Fibroblast of lung (primary cell): ENCODE results near the gene ENKD1. TPM values are rescaled to one million over a fixed set of nuclear protein-coding genes. Genes with fewer than 3 reads are reported as not detected.

Experiments
- DNase-seq, 2 donors: peaks; one replicate each; pipeline versions ENCODE4 v3.0.0 to v3.0.0-alpha.2; 2010; ENCODE audit warnings: low read depth in 2 of 2
- H2AFZ ChIP-seq: 2 replicates; pipeline ENCODE4 v1.5.1; 2012; ENCODE audit warnings: low read length, control low read depth, inconsistent platforms
- H3K27ac ChIP-seq: 2 replicates; pipeline ENCODE4 v1.5.1; 2011; ENCODE audit warnings: low read length, control low read depth; ENCODE audit not compliant: insufficient read depth
- H3K27me3 ChIP-seq: 2 replicates; pipeline ENCODE4 v1.5.1; 2011; ENCODE audit warnings: mild to moderate bottlenecking, low read length; ENCODE audit not compliant: control insufficient read depth, insufficient read depth
- H3K36me3 ChIP-seq: 2 replicates; pipeline ENCODE4 v1.5.1; 2011; ENCODE audit warnings: low read length; ENCODE audit not compliant: control insufficient read depth, insufficient read depth
- H3K4me1 ChIP-seq: 2 replicates; pipeline ENCODE4 v1.5.1; 2011; ENCODE audit warnings: low read length; ENCODE audit not compliant: control insufficient read depth, insufficient read depth; ENCODE audit errors: extremely low read depth
- H3K4me2 ChIP-seq: 2 replicates; pipeline ENCODE4 v1.5.1; 2011; ENCODE audit warnings: low read length, control low read depth; ENCODE audit not compliant: insufficient read depth; ENCODE audit errors: extremely low read depth
- H3K4me3 ChIP-seq, 4 experiments: fragments of 200-600 bp in 1 of 4; sonication (generic) in 1 of 4; replicated peaks in 1 of 4; 2 replicates each; pipeline ENCODE4 v1.5.1; 2011 to 2016; ENCODE audit warnings: low read length in 4 of 4, low read depth in 3 of 4, mild to moderate bottlenecking in 3 of 4, control low read depth in 2 of 4, inconsistent platforms in 1 of 4, mixed read lengths in 1 of 4; ENCODE audit not compliant: insufficient read depth in 1 of 4; ENCODE audit errors: control extremely low read depth in 1 of 4
- H3K79me2 ChIP-seq: 2 replicates; pipeline ENCODE4 v1.5.1; 2012; ENCODE audit warnings: mild to moderate bottlenecking, low read length, inconsistent platforms; ENCODE audit not compliant: control insufficient read depth, insufficient read depth
- H3K9ac ChIP-seq: 2 replicates; pipeline ENCODE4 v1.5.1; 2011; ENCODE audit warnings: mild to moderate bottlenecking, low read length, control low read depth; ENCODE audit not compliant: insufficient read depth
- H3K9me3 ChIP-seq: 2 replicates; pipeline ENCODE4 v1.5.1; 2012; ENCODE audit warnings: low read depth, low read length; ENCODE audit not compliant: control insufficient read depth, insufficient read depth
- H4K20me1 ChIP-seq: 2 replicates; pipeline ENCODE4 v1.5.1; 2011; ENCODE audit warnings: low read length; ENCODE audit not compliant: control insufficient read depth, insufficient read depth; ENCODE audit errors: extremely low read depth
- EZH2 ChIP-seq: IDR thresholded peaks from 2 replicates; pipeline ENCODE4 v1.5.1; 2012; ENCODE audit warnings: low read length, control low read depth, mild to moderate bottlenecking; ENCODE audit errors: missing control alignments
- polyA plus RNA-seq, 2 donors: library from polyadenylated mRNA; depleted of rRNA in 1 of 2; stranded (reverse) in 1 of 2; unstranded in 1 of 2; fragments of >200 nt; gene quantifications; 2 replicates each; pipeline ENCODE4 v1.2.1, GENCODE V29; 2011 to 2012; ENCODE audit warnings: missing spikeins in 1 of 2
- total RNA-seq: library from RNA; depleted of rRNA; stranded (reverse); fragments of >200 nt; gene quantifications from 2 replicates; pipeline ENCODE4 v1.2.1, GENCODE V29; 2014
- TF ChIP-seq, protein P1 (sequence below), 2 donors: IDR thresholded peaks in 1 of 2; conservative IDR thresholded peaks in 1 of 2; 1 replicate in 1 of 2; 2 replicates in 1 of 2; pipeline ENCODE4 v1.5.1; 2011 to 2012; ENCODE audit warnings: low read length in 2 of 2, control low read depth in 1 of 2, inconsistent platforms in 1 of 2, low read depth in 1 of 2, mild to moderate bottlenecking in 1 of 2

The ENKD1 gene
- total and polyA plus RNA-seq, 2 donors (not counting 1 experiment from before 2014, with no cell fraction given), result 3.2 to 17.8 TPM

DNA sequence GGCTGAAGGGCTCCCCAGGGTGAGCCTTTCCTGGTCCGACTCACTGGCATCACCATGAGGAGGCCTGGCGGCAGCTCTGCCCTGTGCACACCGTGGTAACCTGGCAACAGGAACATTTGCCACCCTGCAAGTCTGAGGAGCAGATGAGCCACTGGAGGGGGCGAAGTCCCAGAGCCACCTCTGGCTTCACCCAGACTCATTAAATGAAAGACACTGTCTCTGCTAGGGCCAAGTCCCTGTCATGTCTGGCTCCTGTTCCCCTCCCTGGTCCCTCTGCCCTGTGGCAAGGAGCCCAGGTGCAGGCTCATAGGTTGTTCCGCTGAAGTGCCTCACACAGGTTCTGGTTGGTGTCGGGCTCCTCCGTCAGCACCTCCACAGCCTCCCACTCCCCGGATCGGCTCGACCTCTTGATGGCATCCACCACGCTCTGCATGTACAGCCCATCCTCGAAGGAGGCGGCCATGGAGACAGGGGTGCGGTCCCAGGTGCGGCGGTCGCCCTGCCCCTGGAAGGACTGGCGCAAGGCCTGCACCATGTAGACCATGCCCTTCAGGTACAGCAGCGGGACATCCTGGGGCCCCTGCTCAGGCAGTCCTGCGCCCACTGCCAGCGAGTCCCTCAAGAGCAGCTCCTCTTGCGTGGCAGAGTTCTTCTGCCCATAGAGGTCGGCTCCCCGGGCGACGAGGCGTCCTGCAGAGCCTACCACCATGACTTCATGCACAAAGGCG lies 8.5 kb upstream of the ENKD1 start:
- Histone ChIP-seq H4K20me1 (no peaks in the 10 kb centered on the region), H3K4me3 (no peak overlapping the region), H3K4me2 (no peak overlapping the region), H3K27ac (no peak overlapping the region), H3K4me1 (peaks cover 4% of the 10 kb centered on the region), H3K27me3 (no peaks in the 10 kb centered on the region), H3K9me3 (no peaks in the 10 kb centered on the region), H3K79me2 (no peaks in the 10 kb centered on the region), H3K36me3 (peaks cover 2% of the 10 kb centered on the region), H2AFZ (no peak overlapping the region), H3K9ac (no peak overlapping the region)
- TF ChIP-seq, protein P1, sequence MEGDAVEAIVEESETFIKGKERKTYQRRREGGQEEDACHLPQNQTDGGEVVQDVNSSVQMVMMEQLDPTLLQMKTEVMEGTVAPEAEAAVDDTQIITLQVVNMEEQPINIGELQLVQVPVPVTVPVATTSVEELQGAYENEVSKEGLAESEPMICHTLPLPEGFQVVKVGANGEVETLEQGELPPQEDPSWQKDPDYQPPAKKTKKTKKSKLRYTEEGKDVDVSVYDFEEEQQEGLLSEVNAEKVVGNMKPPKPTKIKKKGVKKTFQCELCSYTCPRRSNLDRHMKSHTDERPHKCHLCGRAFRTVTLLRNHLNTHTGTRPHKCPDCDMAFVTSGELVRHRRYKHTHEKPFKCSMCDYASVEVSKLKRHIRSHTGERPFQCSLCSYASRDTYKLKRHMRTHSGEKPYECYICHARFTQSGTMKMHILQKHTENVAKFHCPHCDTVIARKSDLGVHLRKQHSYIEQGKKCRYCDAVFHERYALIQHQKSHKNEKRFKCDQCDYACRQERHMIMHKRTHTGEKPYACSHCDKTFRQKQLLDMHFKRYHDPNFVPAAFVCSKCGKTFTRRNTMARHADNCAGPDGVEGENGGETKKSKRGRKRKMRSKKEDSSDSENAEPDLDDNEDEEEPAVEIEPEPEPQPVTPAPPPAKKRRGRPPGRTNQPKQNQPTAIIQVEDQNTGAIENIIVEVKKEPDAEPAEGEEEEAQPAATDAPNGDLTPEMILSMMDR (conservative IDR thresholded peaks at IDR 0.05 in 1 of 2, IDR thresholded peaks at IDR 0.05 in 1 of 2; ENCODE audit: low read depth in 1 of 2, low read length in 2 of 2), result no peak
- TF ChIP-seq EZH2, result no peak
- DNase-seq, result no peak

DNA sequence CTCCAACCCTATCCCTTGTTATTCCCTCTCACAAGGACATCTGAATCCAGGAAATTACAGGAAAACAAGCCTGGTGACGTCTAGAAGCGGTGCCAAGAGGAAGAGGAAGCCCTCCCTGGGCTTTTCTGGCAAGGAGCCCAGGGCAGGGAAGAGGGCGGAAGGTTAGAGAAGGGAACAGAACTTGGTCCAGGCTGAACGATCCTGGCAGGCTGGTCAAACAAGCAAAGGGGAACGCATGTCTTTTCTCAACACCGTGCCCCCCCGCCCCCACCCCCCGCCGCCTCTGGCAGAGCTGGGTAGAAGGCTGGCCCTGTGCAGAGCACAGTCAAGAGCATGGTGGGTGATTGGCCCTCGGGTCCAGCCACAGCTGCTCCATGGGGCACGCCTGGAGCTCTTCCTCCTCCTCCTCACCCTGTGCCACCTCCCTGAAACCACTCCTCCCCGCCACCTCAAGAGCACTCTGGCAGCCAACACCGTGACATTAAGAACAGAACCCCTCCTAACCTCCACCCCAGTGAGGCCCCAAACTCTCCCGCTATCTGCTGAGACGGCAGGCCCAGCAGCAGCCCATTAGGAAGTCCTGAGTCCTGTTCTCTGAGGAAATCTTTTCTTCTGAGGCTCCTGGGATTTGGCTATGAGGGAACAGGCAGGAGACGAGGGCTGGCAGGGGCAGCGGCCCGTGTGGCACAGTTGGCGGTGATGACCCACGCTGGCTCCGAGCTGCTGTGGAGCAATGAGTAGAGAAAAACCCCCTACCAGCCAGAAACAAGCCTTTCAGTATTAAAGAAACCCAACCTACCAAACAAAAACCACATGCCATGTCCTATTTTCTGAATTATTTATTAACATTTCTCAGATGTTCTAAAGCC lies 7.4 kb upstream of the ENKD1 start:
- no peak overlapping the region for H2AFZ ChIP-seq
- no peaks in the 10 kb centered on the region for H3K27me3 ChIP-seq
- H4K20me1 ChIP-seq, result no peaks in the 10 kb centered on the region
- H3K4me2 ChIP-seq, result no peak overlapping the region
- peak in 1 of 2 donors; percentile 30 for DNase-seq
- peaks cover 4% of the 10 kb centered on the region for H3K4me1 ChIP-seq
- H3K36me3 ChIP-seq, result peaks cover 2% of the 10 kb centered on the region
- no peak overlapping the region for H3K27ac ChIP-seq
- no peak overlapping the region for H3K4me3 ChIP-seq
- H3K9ac ChIP-seq, result no peak overlapping the region
- TF ChIP-seq, protein P1 (conservative IDR thresholded peaks at IDR 0.05 in 1 of 2, IDR thresholded peaks at IDR 0.05 in 1 of 2; ENCODE audit: low read depth in 1 of 2, low read length in 2 of 2), result no peak
- no peak for TF ChIP-seq EZH2
- H3K79me2 ChIP-seq, result no peaks in the 10 kb centered on the region
- no peaks in the 10 kb centered on the region for H3K9me3 ChIP-seq
